Renal pelvis (tissue), 12 donors: Measurements from ENCODE around the gene HYAL2. TPM values are rescaled to one million over a fixed set of nuclear protein-coding genes. Genes with fewer than 3 reads are reported as not detected.

ENCODE experiments used
- DNase-seq: peaks from one replicate; pipeline ENCODE4 v3.0.0-alpha.2; 2013
- long read RNA-seq, 16 experiments: transcript quantifications; one replicate each; lab custom pipeline, GENCODE V29; 2026
- polyA plus RNA-seq, 3 donors: library from polyadenylated mRNA; unstranded; fragments of 120-200 nt; gene quantifications; one replicate each; pipeline ENCODE4 v1.2.1, GENCODE V29; 2013; ENCODE audit not compliant: insufficient read length in 3 of 3

HYAL2 gene, protein sequence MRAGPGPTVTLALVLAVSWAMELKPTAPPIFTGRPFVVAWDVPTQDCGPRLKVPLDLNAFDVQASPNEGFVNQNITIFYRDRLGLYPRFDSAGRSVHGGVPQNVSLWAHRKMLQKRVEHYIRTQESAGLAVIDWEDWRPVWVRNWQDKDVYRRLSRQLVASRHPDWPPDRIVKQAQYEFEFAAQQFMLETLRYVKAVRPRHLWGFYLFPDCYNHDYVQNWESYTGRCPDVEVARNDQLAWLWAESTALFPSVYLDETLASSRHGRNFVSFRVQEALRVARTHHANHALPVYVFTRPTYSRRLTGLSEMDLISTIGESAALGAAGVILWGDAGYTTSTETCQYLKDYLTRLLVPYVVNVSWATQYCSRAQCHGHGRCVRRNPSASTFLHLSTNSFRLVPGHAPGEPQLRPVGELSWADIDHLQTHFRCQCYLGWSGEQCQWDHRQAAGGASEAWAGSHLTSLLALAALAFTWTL
- polyA plus RNA-seq = 10 to 100 TPM; 65.4 to 95.1 (median 80.3) TPM
- long read RNA-seq, donor 1, full-length matches to known transcripts = 57 of 57 reads
- long read RNA-seq, donor 1, partial matches to known transcripts = 0 of 57 reads
- long read RNA-seq, donor 1, other reads (novel, unspliced or antisense) = 0 of 57 reads
- long read RNA-seq, donor 2, full-length matches to known transcripts = 58 of 58 reads
- long read RNA-seq, donor 2, partial matches to known transcripts = 0 of 58 reads
- long read RNA-seq, donor 2, other reads (novel, unspliced or antisense) = 0 of 58 reads
- long read RNA-seq, donor 3, full-length matches to known transcripts = 51 of 51 reads
- long read RNA-seq, donor 3, partial matches to known transcripts = 0 of 51 reads
- long read RNA-seq, donor 3, other reads (novel, unspliced or antisense) = 0 of 51 reads
- long read RNA-seq, donor 4, full-length matches to known transcripts = 41 of 41 reads
- long read RNA-seq, donor 4, partial matches to known transcripts = 0 of 41 reads
- long read RNA-seq, donor 4, other reads (novel, unspliced or antisense) = 0 of 41 reads
- long read RNA-seq, donor 5, full-length matches to known transcripts = 35 of 41 reads
- long read RNA-seq, donor 5, partial matches to known transcripts = 6 of 41 reads
- long read RNA-seq, donor 5, other reads (novel, unspliced or antisense) = 0 of 41 reads
- long read RNA-seq, donor 6, full-length matches to known transcripts = 50 of 50 reads
- long read RNA-seq, donor 6, partial matches to known transcripts = 0 of 50 reads
- long read RNA-seq, donor 6, other reads (novel, unspliced or antisense) = 0 of 50 reads
- long read RNA-seq, donor 7, full-length matches to known transcripts = 71 of 95 reads
- long read RNA-seq, donor 7, partial matches to known transcripts = 24 of 95 reads
- long read RNA-seq, donor 7, other reads (novel, unspliced or antisense) = 0 of 95 reads
- long read RNA-seq, donor 8, full-length matches to known transcripts = 26 of 26 reads
- long read RNA-seq, donor 8, partial matches to known transcripts = 0 of 26 reads
- long read RNA-seq, donor 8, other reads (novel, unspliced or antisense) = 0 of 26 reads
- long read RNA-seq, donor 9, full-length matches to known transcripts = 79 of 79 reads
- long read RNA-seq, donor 9, partial matches to known transcripts = 0 of 79 reads
- long read RNA-seq, donor 9, other reads (novel, unspliced or antisense) = 0 of 79 reads
- long read RNA-seq, donor 10, full-length matches to known transcripts = 43 of 43 reads
- long read RNA-seq, donor 10, partial matches to known transcripts = 0 of 43 reads
- long read RNA-seq, donor 10, other reads (novel, unspliced or antisense) = 0 of 43 reads
- long read RNA-seq, donor 11, full-length matches to known transcripts = 43 of 59 reads
- long read RNA-seq, donor 11, partial matches to known transcripts = 16 of 59 reads
- long read RNA-seq, donor 11, other reads (novel, unspliced or antisense) = 0 of 59 reads
- long read RNA-seq, donor 12, full-length matches to known transcripts = 55 of 55 reads
- long read RNA-seq, donor 12, partial matches to known transcripts = 0 of 55 reads
- long read RNA-seq, donor 12, other reads (novel, unspliced or antisense) = 0 of 55 reads
- long read RNA-seq, donor 13, full-length matches to known transcripts = 25 of 35 reads
- long read RNA-seq, donor 13, partial matches to known transcripts = 10 of 35 reads
- long read RNA-seq, donor 13, other reads (novel, unspliced or antisense) = 0 of 35 reads
- long read RNA-seq, donor 14 = 0 reads
- long read RNA-seq, donor 15, full-length matches to known transcripts = 66 of 80 reads
- long read RNA-seq, donor 15, partial matches to known transcripts = 14 of 80 reads
- long read RNA-seq, donor 15, other reads (novel, unspliced or antisense) = 0 of 80 reads
- long read RNA-seq, donor 16, full-length matches to known transcripts = 59 of 59 reads
- long read RNA-seq, donor 16, partial matches to known transcripts = 0 of 59 reads
- long read RNA-seq, donor 16, other reads (novel, unspliced or antisense) = 0 of 59 reads

DNA sequence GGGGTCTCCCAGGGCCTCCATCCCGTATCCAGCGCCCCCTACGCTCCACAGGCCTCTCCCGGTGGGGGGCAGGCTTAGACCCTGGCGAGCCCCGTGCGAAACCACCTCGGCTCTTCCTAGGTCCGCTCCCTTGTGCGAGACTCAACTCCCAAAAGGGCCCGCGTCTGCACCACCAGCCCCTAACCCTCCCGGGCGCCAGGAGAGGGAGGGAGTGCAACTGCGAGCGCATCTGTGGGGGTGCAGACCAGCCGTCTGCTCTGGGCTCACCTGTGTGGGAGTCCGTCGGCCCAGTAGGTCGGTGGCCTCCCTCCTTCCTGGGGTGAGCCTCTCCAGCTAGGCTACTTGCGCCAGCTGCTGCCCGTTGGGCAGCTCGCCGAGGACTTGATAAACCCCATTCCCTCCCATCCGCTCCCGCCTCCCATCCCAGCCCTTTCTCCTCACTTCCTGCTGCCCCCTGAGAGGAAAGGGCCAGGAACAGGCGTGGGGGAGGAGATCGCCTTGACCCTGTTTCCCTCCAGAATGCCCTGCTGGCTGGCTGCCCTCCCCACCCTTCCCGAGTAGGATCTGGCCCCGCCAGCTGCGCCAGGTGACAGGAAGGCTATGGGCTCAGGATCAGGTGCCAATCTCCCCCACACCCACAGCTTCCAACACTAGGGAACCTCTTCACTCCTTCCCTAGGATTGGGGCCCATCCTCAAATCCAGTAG is at the start of gene HYAL2:
Gene HYAL2, minus strand, starts transcription at position 360 of the 706 bp plus-strand sequence. CDS start 2,256 bp downstream, outside the sequence.
- no peak for DNase-seq

DNA sequence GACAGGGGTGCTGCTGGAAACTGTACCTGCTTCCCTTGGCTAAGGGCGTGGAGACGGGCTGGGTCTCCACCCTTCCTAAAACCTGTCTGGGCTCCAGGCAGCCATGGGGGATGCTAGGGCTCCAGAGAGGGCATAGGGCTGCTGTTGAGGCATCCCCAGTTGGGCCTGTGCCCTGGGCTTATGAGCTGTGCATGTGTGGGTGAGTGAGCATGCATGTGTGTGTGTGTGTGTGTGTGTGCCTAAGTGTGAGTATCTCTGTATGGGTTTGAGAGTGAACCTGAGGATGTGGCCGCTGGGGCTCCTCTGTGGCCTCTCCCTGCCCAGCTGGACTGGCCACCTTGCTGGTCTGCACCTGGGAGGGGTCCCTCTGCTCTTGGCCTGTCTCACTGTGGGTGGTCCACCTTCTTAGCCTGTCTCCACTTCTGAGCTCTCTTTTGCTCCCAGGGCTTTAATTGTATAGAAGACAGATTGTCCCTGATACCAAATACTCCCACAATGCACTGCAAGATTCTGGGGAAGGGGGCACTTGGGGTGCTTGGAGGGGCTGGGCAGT is 48.7 kb upstream of the HYAL2 start:
- DNase-seq = no peak

GRCh38 chr3:50370594-50370993 is 48.0 kb upstream of the HYAL2 start:
- no peak for DNase-seq

DNA sequence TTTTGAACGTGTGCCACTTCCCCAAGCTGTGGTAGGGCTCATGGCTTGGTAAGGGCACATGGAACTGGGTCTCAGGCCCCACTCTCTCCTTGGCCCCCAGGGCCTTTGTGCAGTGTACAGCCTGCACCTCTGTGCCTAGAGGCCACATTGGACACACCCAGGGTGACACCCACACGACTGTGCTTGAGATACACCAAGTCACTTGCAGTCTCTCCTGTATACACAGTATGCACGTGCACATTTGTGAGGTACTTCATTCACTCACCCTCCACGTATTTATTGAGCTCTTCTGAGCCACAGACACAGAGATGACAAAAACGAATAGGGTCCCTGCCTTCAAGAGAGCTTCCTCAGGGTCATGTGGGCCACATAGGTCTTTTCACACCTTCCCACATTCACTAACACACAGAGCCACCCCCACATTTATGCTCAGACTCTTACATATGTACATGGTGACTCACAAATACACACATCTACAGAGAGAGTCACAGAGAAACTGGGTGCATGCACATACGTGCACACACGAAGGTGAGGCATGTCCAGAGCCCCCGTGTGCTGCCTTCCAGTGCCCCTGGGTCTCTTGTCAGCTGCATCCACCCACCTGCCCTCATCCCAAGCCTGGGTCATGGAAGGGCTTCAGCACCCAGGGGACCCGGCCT is 46.6 kb upstream of the HYAL2 start:
- no peak for DNase-seq

GRCh38 chr3:50365842-50366220 is 43.3 kb upstream of the HYAL2 start:
- DNase-seq = no peak

DNA sequence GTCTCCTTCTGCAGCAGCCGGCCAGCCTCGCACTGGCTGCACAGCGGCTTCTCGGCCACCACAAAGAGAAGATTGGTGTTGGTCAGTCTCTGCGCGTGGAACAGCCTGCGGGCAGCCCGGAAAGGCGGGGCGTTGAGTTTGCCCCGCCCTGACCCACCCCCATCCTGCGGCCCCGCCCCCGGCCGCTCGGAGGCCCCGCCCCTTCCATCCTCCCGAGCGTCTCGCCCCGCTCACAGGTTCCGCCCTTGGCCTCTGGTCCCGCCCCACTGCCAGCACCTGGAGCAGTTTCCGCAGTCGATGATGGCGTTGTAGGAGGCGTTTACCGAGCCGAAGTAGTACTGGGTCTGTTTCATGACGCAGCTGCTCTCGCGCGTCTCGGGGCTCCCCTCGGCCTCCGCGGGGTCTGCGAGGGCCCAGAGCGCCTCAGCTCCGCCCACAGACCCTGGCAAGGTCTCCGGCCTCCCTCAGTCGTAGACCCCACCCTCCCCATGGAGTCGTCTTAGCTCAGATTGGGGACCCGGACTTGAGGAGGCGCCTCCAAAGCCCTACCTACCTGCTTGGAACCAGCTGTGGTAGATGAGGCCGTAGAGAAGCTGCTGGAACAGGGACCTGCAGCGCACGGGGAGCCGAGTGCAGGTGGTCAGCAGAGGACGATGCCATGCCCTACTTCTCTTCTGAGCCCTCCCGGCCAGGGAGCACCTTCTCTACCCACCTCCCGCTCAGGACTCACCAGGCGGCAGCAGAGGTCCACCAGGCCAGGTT is 42.7 kb upstream of the HYAL2 start:
- DNase-seq = peak; percentile 76

DNA sequence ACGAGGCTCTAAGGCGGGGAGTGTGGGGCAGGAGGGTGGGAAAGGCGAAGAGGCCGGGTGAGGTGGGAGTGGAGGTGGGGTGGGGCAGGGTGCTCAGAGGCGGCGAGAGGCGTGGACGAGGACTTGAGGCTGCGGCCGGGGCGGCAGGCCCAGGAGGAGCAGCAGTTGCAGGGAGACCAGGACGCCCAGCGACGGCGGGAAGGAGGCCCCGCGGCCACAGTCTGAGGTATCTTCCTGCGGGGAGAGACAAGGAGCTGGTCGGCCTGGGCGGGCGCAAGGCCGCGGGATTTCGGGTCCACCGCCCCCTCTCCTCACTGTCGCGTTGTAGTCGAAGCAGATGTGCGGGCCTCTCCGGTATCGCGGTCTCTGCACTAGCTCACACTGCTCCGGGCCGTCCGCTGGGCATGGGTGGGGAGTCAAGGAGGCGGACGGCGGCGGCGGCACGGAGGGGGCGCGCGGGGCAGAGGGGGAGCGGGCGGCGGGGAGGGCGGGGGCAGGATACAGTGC is 42.1 kb upstream of the HYAL2 start:
- DNase-seq = no peak

DNA sequence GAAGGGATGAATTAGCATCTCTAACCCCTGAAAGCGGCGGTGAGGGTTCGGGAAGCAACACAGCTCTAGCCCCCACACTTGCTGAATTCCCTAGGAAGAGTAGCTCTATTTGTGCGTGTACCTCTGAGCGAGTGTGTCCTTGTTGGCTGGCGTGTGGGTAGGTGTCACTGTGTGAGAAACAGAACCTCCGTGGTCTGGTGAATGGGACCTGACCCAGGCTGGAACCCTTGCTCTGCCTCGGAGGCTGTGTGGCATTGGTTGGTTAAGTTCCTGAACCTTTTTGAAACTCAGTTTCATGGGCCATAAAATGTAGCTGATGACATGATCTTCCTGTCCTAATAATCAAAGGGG is 37.2 kb upstream of the HYAL2 start:
- no peak for DNase-seq

DNA sequence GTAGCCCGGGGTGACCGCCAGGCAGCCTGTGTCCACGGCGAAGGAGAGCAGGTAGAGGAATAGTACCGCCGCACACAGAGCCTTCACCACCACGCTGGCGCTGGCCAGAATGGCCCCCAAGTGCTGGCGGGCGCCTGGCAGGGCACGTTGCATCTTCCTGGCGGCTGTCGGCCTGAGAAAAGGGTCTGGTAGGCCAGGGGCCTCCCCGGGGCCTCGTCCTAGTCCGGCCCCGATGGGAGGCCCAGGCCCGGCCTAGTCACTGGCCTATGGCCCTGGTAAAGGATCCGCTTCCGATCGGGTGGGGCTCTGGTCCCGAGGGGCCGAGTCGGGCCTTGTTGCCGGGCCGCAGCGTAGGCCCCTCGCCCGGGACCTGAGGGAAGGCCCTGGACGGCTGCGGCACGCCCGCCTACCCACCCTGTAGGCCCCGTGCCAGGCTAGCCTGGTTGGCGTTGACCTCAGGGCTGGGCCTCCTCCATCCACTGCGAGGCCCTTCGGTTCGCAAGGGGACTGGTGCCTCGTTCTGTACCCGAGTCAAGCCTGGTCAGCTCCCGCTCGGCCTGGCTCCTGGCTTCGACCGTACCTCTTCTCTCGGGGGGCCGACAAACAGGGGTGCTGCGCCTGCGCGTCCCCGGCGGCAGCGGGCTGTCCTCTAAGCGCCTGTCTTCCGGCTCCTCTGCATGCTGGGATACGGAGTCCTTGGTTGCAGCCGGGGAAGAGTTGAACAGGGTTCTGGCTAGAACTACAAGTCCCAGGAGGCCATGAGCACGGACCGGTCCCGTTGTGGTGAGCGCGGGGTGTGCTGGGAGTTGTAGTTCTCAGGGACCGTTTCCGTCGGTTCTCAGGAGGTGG is 36.6 kb upstream of the HYAL2 start, which contains the start of gene TMEM115:
Gene TMEM115, minus strand, starts transcription at position 611 of the 849 bp plus-strand sequence. Its CDS starts 458 bp downstream, at position 153.
- DNase-seq = peak; percentile 98

GRCh38 chr3:50358355-50358910 is 35.9 kb upstream of the HYAL2 start:
- DNase-seq = no peak

- DNase-seq = no peak
Observed at GRCh38 chr3:50357481-50357880, 34.9 kb upstream of the HYAL2 start.

DNA sequence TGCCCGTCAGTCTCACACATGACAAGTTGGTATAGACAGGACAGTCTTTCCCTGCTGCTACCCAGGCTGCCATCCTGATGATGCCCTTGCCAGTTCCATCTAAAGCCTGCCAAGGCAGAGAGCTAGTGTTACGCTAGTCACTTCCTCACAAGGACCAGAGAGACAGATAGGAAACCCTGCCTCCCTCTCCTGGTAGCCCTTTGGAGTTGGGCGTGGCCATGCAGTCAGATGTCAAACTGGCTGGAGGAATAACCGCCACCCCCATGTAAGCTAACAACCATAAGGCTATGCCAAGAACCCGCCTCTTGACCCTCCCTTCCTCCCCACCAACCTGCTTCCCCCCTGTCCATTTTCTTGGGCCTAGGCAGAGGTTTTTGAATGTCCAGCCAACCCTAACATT is 34.0 kb upstream of the HYAL2 start:
- DNase-seq = no peak

- DNase-seq = no peak
Observed at GRCh38 chr3:50355829-50356552, 33.4 kb upstream of the HYAL2 start.

GRCh38 chr3:50354850-50355249 is 32.3 kb upstream of the HYAL2 start:
- no peak for DNase-seq
